Panc1 (cell line): Measurements from ENCODE around the gene GZF1. TPM values are rescaled to one million over a fixed set of nuclear protein-coding genes. Genes with fewer than 3 reads are reported as not detected.

ENCODE experiments used
- ATAC-seq: fragments of 200-7000 bp; cut with Tn5 transposase; 2 replicates; pipeline ENCODE4 v1.9.1; 2020; ENCODE audit warnings: mild to moderate bottlenecking, moderate library complexity
- BruUV-seq: library from RNA; stranded (reverse); fragments of 400-500 nt; replicated peaks from 2 replicates; lab custom pipeline; 2021; lab: Mats Ljungman, UMichigan
- CTCF ChIA-PET: fragments of 300-600 bp; sonication (Branson Sonifier 250); formaldehyde crosslinking; loops from one replicate; lab custom pipeline; 2022; ENCODE audit warnings: antibody characterized with exemption; lab: Charles Lee
- POLR2A ChIA-PET: fragments of 300-600 bp; sonication (Branson Sonifier 250); formaldehyde crosslinking; loops from one replicate; lab custom pipeline; 2022; ENCODE audit warnings: antibody characterized with exemption; lab: Charles Lee
- DNase-seq: peaks from one replicate; pipeline ENCODE4 v3.0.0-alpha.2; 2010; ENCODE audit warnings: low read depth, low spot score
- H3K27ac ChIP-seq: 2 replicates; pipeline ENCODE4 v1.5.1; 2011; ENCODE audit warnings: mild to moderate bottlenecking, low read length, inconsistent platforms
- H3K27me3 ChIP-seq: fragments of 200-500 bp; sonication (Bioruptor generic); 2 replicates; pipeline ENCODE4 v1.6.0; 2014; ENCODE audit warnings: low read length, inconsistent platforms; ENCODE audit not compliant: control insufficient read depth, insufficient read depth
- H3K36me3 ChIP-seq: fragments of 200-500 bp; sonication (Bioruptor generic); 2 replicates; pipeline ENCODE4 v1.5.1; 2014; ENCODE audit warnings: inconsistent platforms, mild to moderate bottlenecking, low read length, moderate library complexity; ENCODE audit not compliant: control insufficient read depth, insufficient read depth
- H3K4me1 ChIP-seq: 2 replicates; pipeline ENCODE4 v1.5.1; 2011; ENCODE audit warnings: inconsistent platforms, mild to moderate bottlenecking, low read length, moderate library complexity; ENCODE audit not compliant: control insufficient read depth, insufficient read depth
- H3K4me3 ChIP-seq, 2 experiments: 2 replicates each; pipeline ENCODE4 v1.5.1; 2011 to 2012; ENCODE audit warnings: low read depth in 2 of 2, low read length in 2 of 2, mild to moderate bottlenecking in 2 of 2, inconsistent platforms in 1 of 2, moderate library complexity in 1 of 2
- H3K9me3 ChIP-seq: fragments of 200-500 bp; sonication (Bioruptor generic); 2 replicates; pipeline ENCODE4 v1.5.1; 2014; ENCODE audit warnings: low read depth, mild to moderate bottlenecking, inconsistent platforms, low read length, moderate library complexity; ENCODE audit not compliant: control insufficient read depth, insufficient read depth
- CTCF ChIP-seq: fragments of 450-650 bp; IDR thresholded peaks from 2 replicates; pipeline ENCODE4 v1.5.1; 2017; ENCODE audit warnings: mild to moderate bottlenecking
- POLR2AphosphoS5 ChIP-seq: IDR thresholded peaks from 2 replicates; pipeline ENCODE4 v1.6.1; 2012; ENCODE audit warnings: mild to moderate bottlenecking, low read depth, low read length, moderate library complexity
- SIN3A ChIP-seq: IDR thresholded peaks from 2 replicates; pipeline ENCODE4 v1.6.1; 2012; ENCODE audit warnings: low read depth, mild to moderate bottlenecking, low read length, moderate library complexity, borderline replicate concordance; ENCODE audit not compliant: insufficient read depth
- TCF7L2 ChIP-seq: IDR thresholded peaks from 2 replicates; pipeline ENCODE4 v1.6.1; 2011; ENCODE audit warnings: mild to moderate bottlenecking, low read depth, low read length, inconsistent platforms
- in situ Hi-C: cut with HindIII; loops from 2 replicates; pipeline ENCODE4 v1.10.0; 2016; ENCODE audit warnings: low sequenced_read_pairs, low pct_unique_long_range_greater_than_20kb
- intact Hi-C: fragments of 100-400 bp; cut with micrococcal nuclease; formaldehyde crosslinking; loops from one replicate; pipeline ENCODE4 v1.10.0; 2022; ENCODE audit not compliant: unreplicated experiment
- total RNA-seq: library from RNA; stranded (reverse); gene quantifications from one replicate; pipeline ENCODE4 v1.2.1, GENCODE V29; 2021; ENCODE audit not compliant: unreplicated experiment
- TF ChIP-seq, protein P1 (sequence below), 2 experiments: IDR thresholded peaks; 2 replicates each; pipeline ENCODE4 v1.6.1; 2011 to 2012; ENCODE audit warnings: low read depth in 2 of 2, control low read depth in 1 of 2, low read length in 1 of 2, mild to moderate bottlenecking in 1 of 2, moderate library complexity in 1 of 2; ENCODE audit not compliant: insufficient read depth in 1 of 2

Gene GZF1
- total RNA-seq, 1 experiment from 2014 or later = 18.0 TPM

DNA sequence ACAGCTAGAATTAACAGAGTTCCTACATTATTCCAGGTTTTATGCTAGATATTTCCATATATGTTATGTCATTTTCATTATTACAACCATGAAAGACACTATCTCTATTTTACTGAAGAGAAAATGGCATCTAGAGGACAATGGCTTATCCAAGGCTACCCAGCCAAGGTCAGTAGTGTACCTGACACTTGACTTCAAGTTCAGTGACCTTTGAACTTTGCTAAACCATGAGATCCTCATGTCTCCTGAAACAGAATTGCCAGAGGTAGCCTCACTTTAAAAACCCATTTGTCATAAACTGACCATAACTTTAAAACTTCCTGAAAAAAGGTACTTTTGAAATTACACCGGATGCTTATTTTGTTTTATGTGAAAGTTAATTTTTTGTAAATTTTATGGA lies 44.9 kb downstream of the GZF1 start:
- intact Hi-C loops = no loop called here
- POLR2A ChIA-PET = no interaction called here
- in situ Hi-C loops = no loop called here
- CTCF ChIA-PET = no interaction called here
- ATAC-seq = no peak
- DNase-seq = no peak
- TF ChIP-seq SIN3A (no peak), POLR2AphosphoS5 (no peak), TCF7L2 (no peak), CTCF (no peak)
- TF ChIP-seq, protein P1, sequence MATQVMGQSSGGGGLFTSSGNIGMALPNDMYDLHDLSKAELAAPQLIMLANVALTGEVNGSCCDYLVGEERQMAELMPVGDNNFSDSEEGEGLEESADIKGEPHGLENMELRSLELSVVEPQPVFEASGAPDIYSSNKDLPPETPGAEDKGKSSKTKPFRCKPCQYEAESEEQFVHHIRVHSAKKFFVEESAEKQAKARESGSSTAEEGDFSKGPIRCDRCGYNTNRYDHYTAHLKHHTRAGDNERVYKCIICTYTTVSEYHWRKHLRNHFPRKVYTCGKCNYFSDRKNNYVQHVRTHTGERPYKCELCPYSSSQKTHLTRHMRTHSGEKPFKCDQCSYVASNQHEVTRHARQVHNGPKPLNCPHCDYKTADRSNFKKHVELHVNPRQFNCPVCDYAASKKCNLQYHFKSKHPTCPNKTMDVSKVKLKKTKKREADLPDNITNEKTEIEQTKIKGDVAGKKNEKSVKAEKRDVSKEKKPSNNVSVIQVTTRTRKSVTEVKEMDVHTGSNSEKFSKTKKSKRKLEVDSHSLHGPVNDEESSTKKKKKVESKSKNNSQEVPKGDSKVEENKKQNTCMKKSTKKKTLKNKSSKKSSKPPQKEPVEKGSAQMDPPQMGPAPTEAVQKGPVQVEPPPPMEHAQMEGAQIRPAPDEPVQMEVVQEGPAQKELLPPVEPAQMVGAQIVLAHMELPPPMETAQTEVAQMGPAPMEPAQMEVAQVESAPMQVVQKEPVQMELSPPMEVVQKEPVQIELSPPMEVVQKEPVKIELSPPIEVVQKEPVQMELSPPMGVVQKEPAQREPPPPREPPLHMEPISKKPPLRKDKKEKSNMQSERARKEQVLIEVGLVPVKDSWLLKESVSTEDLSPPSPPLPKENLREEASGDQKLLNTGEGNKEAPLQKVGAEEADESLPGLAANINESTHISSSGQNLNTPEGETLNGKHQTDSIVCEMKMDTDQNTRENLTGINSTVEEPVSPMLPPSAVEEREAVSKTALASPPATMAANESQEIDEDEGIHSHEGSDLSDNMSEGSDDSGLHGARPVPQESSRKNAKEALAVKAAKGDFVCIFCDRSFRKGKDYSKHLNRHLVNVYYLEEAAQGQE (IDR thresholded peaks at IDR 0.05; ENCODE audit: insufficient read depth in 1 of 2, low read depth in 2 of 2, low read length in 1 of 2) = no peak
- no TSS peak for BruUV-seq
- Histone ChIP-seq H3K27me3 (no peaks in the 10 kb centered on the region), H3K4me3 (no peak overlapping the region), H3K4me1 (no peaks in the 10 kb centered on the region; the same call in 1 of the 2 replicates), H3K9me3 (no peaks in the 10 kb centered on the region), H3K27ac (no peak overlapping the region), H3K36me3 (no peaks in the 10 kb centered on the region)

DNA sequence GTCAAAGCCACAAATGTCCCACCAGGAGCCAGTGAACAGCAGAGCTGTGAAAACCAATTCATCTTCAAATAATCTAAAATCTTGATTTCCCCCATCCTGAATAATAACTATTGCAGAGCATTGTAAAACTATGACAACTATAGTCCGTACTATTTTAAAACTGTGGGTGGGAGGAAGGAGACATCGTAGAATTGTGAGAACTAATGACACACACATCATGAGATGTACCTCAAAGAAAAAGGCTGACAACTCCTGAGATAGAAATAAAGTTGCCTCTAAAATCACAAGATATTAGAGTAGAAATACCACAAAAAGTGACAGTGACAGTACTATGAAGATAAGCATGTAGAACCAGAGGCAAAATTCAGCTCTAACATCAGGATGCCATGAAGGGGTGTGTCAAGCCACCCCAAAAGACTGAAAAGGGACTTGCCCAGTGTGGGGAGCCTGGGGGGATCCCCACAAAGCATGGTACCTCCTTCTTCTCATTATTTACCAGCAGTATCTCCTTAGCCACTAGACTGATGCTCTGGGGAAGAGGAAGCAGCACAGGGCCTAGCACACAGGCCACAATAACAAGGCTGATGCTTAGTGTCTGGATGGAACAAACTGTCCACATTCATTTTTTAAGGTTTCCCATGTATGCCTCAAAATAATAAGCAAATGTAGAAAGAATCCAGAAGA lies 45.9 kb downstream of the GZF1 start:
- ATAC-seq (no peak), DNase-seq (no peak)
- H3K9me3 ChIP-seq = no peaks in the 10 kb centered on the region
- in situ Hi-C loops = no loop called here
- ChIA-PET POLR2A (no interaction called here), CTCF (no interaction called here)
- H3K36me3 ChIP-seq = no peaks in the 10 kb centered on the region
- H3K27ac ChIP-seq = no peak overlapping the region
- H3K4me1 ChIP-seq = no peaks in the 10 kb centered on the region; the same call in 1 of the 2 replicates
- BruUV-seq = no TSS peak
- no peaks in the 10 kb centered on the region for H3K27me3 ChIP-seq
- intact Hi-C loops = no loop called here
- no peak for TF ChIP-seq TCF7L2
- TF ChIP-seq POLR2AphosphoS5 = no peak
- TF ChIP-seq CTCF = no peak
- TF ChIP-seq, protein P1 (IDR thresholded peaks at IDR 0.05; ENCODE audit: insufficient read depth in 1 of 2, low read depth in 2 of 2, low read length in 1 of 2) = no peak
- no peak for TF ChIP-seq SIN3A
- H3K4me3 ChIP-seq = no peak overlapping the region
